Astrocyte of the spinal cord (primary cell): Measurements from ENCODE around the gene PRKD1.

Experiments used
- DNase-seq: peaks from one replicate; pipeline ENCODE4 v3.0.0; 2011; ENCODE audit warnings: low read depth, low spot score
- H3K4me3 ChIP-seq: 2 replicates; pipeline ENCODE4 v1.5.1; 2011; ENCODE audit warnings: low read depth, mild to moderate bottlenecking, low read length, moderate library complexity
- in situ Hi-C: cut with HindIII; loops from 2 replicates; pipeline ENCODE4 v1.10.0; 2017; ENCODE audit warnings: low sequenced_read_pairs
- TF ChIP-seq, protein P1 (sequence below): IDR thresholded peaks from 2 replicates; pipeline ENCODE4 v1.5.1; 2012; ENCODE audit warnings: low read depth, mild to moderate bottlenecking, low read length, inconsistent platforms

PRKD1 gene

DNA sequence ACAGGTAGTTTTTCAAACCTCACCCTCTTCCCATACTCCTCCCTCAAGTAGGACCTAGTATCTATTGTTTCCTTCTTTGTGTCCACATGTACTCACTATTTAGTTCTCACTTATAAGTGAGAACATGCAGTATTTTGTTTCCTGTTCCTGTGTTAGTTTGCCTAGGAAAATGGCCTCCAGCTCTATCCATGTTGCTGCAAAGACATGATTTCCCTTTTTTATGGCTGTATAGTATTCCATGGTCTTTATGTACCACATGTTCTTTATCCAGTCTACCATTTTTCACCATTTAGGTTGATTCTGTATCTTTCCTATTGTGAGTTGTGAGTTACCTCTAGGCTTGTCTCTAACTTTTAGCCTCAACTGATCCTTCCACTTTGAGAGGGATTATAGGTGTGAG is 310.7 kb downstream of the PRKD1 start:
- TF ChIP-seq, protein P1, sequence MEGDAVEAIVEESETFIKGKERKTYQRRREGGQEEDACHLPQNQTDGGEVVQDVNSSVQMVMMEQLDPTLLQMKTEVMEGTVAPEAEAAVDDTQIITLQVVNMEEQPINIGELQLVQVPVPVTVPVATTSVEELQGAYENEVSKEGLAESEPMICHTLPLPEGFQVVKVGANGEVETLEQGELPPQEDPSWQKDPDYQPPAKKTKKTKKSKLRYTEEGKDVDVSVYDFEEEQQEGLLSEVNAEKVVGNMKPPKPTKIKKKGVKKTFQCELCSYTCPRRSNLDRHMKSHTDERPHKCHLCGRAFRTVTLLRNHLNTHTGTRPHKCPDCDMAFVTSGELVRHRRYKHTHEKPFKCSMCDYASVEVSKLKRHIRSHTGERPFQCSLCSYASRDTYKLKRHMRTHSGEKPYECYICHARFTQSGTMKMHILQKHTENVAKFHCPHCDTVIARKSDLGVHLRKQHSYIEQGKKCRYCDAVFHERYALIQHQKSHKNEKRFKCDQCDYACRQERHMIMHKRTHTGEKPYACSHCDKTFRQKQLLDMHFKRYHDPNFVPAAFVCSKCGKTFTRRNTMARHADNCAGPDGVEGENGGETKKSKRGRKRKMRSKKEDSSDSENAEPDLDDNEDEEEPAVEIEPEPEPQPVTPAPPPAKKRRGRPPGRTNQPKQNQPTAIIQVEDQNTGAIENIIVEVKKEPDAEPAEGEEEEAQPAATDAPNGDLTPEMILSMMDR: no peak
- in situ Hi-C loops: no loop called here

DNA sequence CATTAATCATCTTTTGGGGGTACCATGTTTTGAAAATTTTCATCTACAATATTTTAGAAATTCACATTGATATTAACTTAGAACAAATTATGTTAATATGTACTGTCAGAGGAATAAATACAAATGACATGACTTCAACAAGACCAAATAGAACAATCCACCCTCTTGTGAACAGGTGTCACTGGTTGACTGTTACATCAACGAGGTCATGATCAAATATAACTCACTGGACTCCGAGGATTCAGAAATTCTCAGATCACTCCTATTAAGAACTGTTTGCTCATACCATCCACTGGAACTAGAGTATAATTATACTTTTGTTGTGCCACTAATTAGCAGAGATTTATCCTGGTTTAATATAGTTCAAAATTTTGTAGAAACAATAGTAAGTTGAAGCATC is 318.8 kb downstream of the PRKD1 start:
- TF ChIP-seq, protein P1: no peak
- DNase-seq: no peak
- in situ Hi-C loops: no loop called here
- no peak overlapping the region for H3K4me3 ChIP-seq

More for the DNA sequence above, 310.7 kb downstream of the PRKD1 start:
- H3K4me3 ChIP-seq: no peak overlapping the region
- DNase-seq: no peak

DNA sequence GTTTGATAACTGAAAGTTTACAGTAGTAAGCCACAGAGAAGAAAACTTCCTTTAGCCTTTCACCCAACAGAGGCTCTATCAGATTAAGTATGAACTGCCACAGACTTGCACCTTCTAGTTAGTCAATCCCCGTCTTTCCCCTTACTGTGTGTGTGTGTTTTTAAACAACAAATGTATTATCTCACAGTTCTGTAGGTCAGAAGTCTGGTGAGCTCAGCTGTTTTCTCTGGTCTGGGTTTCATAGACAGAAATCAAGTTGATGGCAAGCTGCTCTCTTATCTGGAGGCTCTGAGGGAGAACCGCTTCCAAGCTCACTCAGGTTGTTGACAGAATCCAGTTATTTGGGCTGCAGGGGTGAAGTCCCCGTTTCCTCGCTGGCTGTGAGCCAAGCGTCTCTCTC is 320.5 kb downstream of the PRKD1 start:
- in situ Hi-C loops: no loop called here
- DNase-seq: no peak
- TF ChIP-seq, protein P1: no peak
- no peak overlapping the region for H3K4me3 ChIP-seq

DNA sequence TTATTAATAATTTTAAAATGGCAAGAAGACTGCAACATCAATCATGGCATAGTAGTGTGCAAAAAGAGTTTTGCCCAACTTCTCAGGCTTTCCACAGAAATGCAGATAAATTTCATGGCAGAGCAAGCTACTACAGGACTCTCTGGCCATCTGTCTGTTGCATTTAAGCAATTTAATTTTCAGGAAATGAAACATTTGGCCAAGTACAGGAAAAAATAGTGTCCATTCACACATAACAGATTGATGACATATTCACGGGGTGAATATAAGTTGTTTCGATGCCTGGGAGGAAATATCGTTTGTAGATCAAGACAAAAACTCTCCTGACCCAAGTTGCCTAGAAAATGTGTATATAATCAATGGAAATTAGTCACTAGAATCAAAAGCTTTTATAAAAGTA is 324.0 kb downstream of the PRKD1 start:
- H3K4me3 ChIP-seq: no peak overlapping the region
- TF ChIP-seq, protein P1: no peak
- no peak for DNase-seq
- in situ Hi-C loops: no loop called here

DNA sequence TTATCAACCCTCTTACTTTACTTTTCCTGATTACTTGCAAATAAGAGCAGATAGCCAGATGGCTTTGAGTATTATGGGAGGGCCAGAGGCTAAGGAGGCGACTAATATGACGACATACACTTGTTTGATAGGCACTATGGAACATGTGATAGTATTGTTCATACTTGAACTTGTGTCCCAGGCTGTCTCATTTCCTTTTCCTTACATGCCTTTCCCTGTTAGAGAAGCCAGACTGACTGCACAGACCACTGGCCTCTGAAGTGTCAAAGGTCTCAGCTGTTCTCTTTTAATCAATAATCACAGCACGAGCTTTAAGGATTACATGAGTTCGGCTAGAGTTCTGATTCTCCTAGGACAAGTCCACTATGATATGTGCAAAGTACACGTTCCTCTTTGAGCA is 326.0 kb downstream of the PRKD1 start:
- H3K4me3 ChIP-seq: no peak overlapping the region
- TF ChIP-seq, protein P1: no peak
- in situ Hi-C loops: no loop called here
- DNase-seq: no peak

DNA sequence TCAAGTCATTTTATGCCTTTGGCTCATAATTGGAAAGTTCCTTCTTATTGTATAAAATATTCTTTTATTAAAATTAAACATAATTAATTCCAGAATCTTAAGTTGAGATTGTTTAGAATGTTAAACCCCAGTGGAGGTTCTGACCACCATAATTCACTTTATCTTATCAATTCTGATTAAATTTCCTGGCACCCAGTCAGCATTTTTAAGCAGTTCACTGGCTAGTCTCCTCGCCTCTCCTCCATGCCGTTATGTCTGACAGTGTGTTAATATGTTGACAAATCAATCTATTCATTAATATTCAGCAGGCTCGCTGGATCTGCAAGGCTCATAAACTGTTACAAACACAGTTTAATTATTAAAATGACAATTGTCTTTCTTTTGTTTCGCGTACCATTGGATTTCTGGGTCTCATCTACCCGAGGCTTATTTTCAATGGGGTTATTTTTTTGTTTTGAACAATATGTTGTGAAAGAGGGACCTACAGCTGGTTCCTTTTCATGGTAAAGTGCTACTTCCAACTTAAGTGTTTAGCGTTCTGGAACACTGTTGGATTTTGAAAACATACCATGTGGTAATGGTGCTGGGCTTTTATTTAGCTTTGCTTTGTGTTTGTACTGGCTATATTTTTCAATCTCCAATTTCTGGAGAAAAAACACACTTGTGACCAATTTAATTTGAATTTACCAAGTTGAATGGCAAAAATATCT is 339.7 kb downstream of the PRKD1 start:
- in situ Hi-C loops: no loop called here
- no peak overlapping the region for H3K4me3 ChIP-seq
- TF ChIP-seq, protein P1: no peak
- no peak for DNase-seq
